Fibroblast of skin of right biceps (primary cell): ENCODE data around the gene RPS6KL1.

Experiments used
- DNase-seq: peaks from one replicate; pipeline ENCODE4 v3.0.0-alpha.2; 2013

Gene RPS6KL1

DNA sequence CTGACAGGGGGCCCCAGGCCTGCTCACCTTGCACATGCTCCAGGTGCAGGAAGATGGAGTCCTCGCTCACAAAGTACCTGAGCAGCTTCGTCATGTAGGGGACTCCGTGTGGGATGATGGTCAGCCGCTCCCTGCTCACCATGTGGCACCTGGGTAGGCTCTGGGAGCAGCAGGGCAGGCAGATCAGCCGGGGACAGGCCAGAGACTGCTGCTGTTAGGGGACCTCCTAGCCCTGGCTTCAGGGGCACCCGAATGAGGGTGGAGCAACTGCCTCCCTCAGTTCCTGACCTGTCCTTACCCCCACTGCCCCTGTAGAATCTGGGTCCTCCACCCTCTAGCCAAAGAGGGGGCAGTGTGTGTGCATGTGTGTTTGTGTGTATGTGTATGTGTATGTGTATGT lies 11.8 kb downstream of the RPS6KL1 start:
- no peak for DNase-seq

DNA sequence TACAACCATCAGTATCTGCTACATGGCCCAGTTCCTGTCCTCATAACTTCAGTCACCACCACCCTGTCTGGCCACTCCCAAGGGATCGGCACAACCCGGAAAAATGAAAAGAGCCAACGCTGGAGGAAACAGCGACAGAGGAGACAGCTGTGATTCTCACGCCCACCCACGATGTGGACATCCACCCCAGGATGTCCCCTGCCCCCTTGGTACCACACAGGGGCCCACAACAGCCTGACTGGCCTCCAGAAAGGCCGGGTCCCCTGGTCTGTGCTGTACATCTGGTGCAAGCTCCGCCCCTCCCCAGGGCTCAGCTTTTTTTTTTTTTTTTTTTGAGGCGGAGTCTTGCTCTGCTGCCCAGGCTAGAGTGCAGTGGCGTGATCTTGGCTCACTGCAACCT lies 12.5 kb downstream of the RPS6KL1 start:
- no peak for DNase-seq

- no peak for DNase-seq
Measured at GRCh38 chr14:74909911-74910310, 13.1 kb downstream of the RPS6KL1 start.

DNA sequence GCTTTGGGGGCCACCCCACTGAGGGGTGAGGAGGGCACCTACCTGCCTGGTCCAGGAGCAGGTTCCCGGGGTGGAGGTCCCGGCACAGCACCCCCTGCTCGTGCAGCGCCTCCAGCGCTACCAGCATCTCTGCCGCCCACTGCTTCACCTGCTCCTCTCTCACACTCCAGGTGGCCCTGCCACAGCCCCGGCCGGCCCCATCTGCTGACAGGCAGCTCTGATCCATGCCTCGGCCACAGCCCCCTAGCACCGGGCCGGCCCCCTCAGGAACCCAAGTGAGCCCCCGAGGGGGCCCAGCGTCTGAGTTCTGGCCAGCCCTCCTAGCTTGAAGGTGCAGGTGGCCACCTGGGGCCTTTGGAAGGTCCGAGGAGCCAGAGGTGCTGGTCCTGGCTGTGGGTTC lies 13.6 kb downstream of the RPS6KL1 start:
- no peak for DNase-seq

DNA sequence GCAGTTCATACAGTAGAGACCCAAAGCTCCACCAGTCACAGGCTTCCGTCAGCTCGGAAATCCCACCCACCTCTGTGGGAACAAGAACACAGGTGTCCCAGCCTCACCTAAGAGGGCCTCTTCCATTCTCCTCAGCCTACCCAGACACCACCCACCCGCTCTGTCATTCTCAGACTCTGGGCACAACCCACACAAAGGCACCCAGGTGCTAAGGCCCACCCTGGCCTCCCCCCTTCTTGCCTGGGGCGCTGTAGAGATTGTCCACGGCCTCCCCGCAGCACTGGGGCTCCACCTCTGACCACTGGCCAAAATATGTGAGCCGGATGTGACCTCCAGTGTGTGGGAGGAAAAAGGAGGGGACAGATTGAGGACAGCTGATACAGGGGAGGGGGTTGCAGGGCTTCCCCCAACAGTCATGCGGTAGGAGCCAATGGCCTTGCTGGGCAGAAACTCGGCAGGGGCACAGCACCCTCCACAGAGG lies 14.2 kb downstream of the RPS6KL1 start:
- no peak for DNase-seq

GRCh38 chr14:74907744-74908143 lies 15.3 kb downstream of the RPS6KL1 start:
- DNase-seq: no peak

GRCh38 chr14:74906925-74907521 lies 16.0 kb downstream of the RPS6KL1 start:
- DNase-seq: no peak

- DNase-seq: peak; percentile 55
Measured at GRCh38 chr14:74905595-74906142, 17.4 kb downstream of the RPS6KL1 start.

- no peak for DNase-seq
Measured at GRCh38 chr14:74904635-74905503, 18.2 kb downstream of the RPS6KL1 start.

DNA sequence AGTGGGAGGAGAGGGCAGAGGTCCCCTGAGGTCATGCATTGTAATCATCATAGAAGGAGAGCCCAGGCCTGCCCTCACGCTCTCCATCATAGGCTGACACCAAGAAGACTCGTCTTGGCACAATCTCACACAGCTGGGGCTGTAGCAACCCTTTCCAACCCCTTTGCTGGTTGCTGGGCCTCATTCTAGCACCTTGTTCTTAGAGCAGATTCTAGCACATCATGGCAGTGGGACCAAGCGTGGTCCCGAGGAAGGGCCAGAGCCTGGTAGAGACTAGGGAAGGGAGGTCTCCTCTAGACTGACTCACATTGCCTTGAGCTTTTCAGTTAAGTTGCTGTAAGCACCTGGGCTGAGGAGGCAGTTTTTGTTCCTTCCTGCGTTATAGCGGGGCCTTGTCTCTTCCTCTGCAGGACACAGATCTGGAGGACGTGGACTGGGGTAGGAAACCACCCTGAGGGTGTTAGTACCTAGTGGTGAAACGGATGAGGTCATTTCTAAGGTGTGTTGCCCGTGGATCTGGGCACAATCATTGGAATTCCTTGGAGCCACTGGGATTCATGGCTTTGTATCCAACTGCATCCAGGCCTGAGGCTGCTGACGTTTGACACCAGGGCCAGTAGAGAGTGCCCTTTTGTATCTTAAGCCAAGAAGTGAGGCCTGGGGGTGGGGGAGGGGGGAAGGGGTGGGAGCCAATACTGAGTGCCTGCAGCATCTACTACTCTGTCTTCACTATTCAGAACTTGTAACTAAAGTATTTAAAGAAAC lies 19.9 kb downstream of the RPS6KL1 start:
- DNase-seq: no peak

GRCh38 chr14:74898694-74899093 lies 24.4 kb downstream of the RPS6KL1 start:
- no peak for DNase-seq

DNA sequence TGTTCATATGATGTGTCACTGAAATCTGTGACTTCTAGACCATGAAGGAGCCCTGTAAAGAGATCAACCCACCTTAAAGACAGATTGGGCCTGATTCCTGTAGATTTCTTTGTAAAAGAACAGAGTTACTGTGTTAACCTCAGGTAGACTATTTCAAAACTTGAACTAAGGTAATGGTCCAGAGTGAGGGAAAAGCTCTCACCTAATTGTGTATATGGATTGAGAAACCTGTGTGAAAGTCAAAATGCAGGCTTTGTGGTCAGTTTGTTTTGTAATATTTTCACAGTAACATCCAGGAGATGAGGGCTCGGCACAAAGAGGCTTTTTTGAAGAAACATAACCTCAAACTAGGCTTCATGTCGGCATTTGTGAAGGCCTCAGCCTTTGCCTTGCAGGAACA lies 25.0 kb downstream of the RPS6KL1 start:
- DNase-seq: no peak

GRCh38 chr14:74897642-74898041 lies 25.4 kb downstream of the RPS6KL1 start:
- DNase-seq: no peak

- DNase-seq: no peak
Measured at GRCh38 chr14:74896400-74896799, 26.7 kb downstream of the RPS6KL1 start.

DNA sequence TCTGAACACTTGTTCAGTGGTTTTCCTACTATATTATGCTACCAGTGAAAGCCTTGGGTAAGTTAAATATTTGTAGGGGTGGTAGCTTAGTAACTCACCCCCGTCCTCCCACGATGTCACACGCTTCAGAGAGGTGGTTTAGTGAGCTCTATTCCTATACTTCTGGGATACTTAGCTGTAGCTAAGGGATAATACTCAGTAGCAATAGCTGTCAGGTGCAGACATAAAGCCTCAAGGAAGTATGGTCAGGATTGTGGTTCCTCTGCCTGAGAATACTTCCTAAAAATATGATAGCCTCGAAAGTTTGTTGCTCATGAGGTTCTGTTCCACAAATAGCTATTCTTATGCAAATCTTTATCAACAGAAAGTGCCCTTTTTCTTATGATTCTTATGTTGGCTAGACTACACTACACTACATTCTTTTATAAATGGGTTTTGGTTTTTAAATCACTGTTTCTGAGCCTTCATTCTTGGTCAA lies 29.4 kb downstream of the RPS6KL1 start:
- DNase-seq: no peak

- DNase-seq: no peak
Measured at GRCh38 chr14:74892745-74893144, 30.3 kb downstream of the RPS6KL1 start.

DNA sequence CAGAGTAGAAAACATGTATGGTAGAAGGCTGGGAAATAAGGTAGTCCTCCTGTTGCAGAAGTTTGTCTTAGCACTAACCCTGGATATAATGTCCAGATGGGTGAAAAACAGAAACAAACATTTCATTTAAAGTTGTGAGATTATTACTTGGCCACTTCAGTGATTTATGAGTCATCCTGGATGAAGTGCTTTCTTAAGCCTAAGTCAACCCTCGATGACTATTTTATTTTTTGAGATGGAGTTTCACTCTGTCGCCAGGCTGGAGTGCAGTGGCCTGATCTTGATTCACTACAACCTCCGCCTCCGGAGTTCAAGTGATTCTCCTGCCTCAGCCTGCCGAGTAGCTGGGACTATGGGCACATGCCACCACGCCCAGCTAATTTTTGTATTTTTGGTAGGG lies 31.2 kb downstream of the RPS6KL1 start:
- no peak for DNase-seq

- no peak for DNase-seq
Measured at GRCh38 chr14:74890262-74890661, 32.8 kb downstream of the RPS6KL1 start.

DNA sequence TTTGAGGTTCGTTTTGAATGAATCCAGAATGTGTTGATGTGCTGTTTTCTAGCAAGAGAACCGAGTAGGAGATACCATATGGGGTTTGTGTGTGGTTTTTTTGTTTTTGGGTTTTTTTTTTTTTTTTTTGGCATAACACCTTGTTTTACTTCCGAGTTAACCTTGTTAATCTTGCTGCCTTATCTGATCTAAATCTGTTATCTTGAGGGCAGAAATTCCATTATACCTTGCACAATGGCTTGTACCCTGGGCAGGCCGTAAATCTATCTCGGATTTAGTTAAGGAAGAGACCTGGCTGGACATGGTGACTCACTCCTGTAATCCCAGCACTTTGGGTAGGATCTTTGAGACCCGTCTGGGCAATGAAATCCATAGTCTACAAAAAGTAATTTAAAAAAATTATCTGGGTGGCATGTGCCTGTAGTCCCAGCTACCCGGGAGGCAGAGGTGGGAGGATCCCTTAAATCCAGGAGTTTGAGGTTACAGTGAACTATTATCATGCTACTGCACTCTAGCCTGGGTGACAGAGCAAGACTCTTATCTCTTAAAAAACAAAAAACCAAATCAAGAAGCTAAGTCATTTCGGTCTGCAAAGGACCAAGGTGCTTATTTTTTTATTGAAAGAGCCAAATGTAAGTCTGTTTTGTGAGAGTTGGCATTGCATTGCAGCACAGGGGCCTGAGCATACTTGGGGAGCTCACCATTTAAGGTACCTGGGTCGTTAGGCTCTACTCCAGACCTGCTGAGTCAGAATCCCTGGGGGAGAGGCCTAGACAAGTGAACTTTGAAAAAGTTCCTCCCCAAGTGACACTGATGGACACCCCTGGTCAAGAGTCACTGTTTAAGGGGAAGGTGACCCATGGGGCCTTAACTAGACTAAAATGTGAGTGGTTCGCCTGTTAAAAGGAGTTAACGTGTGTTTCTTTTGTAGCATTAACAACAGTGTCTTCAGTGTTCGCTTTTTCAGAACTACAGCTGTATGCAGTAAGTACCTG lies 34.6 kb downstream of the RPS6KL1 start:
- no peak for DNase-seq

DNA sequence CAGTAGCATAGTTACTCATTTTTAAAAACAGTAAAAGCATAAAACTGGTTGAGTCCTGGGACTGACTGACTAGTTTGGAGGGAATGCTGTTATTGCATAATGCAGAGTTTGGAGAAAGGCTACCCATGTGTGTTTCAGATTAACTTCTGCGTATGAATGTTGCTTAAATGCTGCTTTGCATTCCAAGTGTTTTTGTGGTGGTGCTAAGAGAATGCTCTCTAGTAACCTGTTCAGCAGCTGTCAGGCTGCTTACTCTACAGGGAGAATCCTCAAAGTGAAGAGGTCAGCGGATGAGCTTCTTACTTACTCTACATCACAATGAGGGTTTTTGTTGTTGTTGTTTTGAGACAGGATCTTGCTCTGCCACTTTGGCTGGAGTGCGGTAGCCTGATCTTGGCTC lies 37.1 kb downstream of the RPS6KL1 start:
- peak; percentile 94 for DNase-seq

GRCh38 chr14:74882103-74882920 lies 40.7 kb downstream of the RPS6KL1 start:
- peak; percentile 41 for DNase-seq
